Nephron progenitor cell (in vitro differentiated cells): ENCODE results near the gene AMN1.
A peak's percentile ranks its signal among the peaks of the same experiment; 100 is the strongest.

ENCODE experiments used
- DNase-seq: peaks from one replicate; pipeline ENCODE4 v3.0.0; 2021
- H3K27ac Mint-ChIP-seq: 2 replicates; pipeline ENCODE4 v1.8.0; 2021; ENCODE audit warnings: mild to moderate bottlenecking, moderate library complexity, mixed read lengths
- H3K27me3 Mint-ChIP-seq: 2 replicates; pipeline ENCODE4 v1.8.0; 2021; ENCODE audit warnings: mild to moderate bottlenecking, low read depth, mixed read lengths; ENCODE audit not compliant: poor library complexity
- H3K36me3 Mint-ChIP-seq: 2 replicates; pipeline ENCODE4 v1.8.0; 2021; ENCODE audit warnings: low read depth, mixed read lengths
- H3K4me1 Mint-ChIP-seq: 2 replicates; pipeline ENCODE4 v1.8.0; 2021; ENCODE audit warnings: mixed read lengths
- H3K4me3 Mint-ChIP-seq: 2 replicates; pipeline ENCODE4 v1.8.0; 2021; ENCODE audit warnings: mild to moderate bottlenecking, moderate library complexity, mixed read lengths
- H3K9me3 Mint-ChIP-seq: 2 replicates; pipeline ENCODE4 v1.8.0; 2021; ENCODE audit warnings: mild to moderate bottlenecking, moderate library complexity, mixed read lengths
- TF ChIP-seq, protein P1 (sequence below): fragments of 200-600 bp; sonication (generic); IDR thresholded peaks from 2 replicates; pipeline ENCODE4 v1.5.0; 2021; ENCODE audit warnings: antibody characterized with exemption

AMN1 gene

GRCh38 chr12:31658471-31659086 lies 70.2 kb downstream of the AMN1 start:
- H3K4me3 Mint-ChIP-seq, result peak overlapping the region; percentile 97
- TF ChIP-seq, protein P1, sequence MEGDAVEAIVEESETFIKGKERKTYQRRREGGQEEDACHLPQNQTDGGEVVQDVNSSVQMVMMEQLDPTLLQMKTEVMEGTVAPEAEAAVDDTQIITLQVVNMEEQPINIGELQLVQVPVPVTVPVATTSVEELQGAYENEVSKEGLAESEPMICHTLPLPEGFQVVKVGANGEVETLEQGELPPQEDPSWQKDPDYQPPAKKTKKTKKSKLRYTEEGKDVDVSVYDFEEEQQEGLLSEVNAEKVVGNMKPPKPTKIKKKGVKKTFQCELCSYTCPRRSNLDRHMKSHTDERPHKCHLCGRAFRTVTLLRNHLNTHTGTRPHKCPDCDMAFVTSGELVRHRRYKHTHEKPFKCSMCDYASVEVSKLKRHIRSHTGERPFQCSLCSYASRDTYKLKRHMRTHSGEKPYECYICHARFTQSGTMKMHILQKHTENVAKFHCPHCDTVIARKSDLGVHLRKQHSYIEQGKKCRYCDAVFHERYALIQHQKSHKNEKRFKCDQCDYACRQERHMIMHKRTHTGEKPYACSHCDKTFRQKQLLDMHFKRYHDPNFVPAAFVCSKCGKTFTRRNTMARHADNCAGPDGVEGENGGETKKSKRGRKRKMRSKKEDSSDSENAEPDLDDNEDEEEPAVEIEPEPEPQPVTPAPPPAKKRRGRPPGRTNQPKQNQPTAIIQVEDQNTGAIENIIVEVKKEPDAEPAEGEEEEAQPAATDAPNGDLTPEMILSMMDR, result no peak
- no peaks in the 10 kb centered on the region for H3K9me3 Mint-ChIP-seq
- H3K4me1 Mint-ChIP-seq, result peaks cover 36% of the 10 kb centered on the region
- peak overlapping the region; percentile 17 for H3K27ac Mint-ChIP-seq
- H3K36me3 Mint-ChIP-seq, result peaks cover 6% of the 10 kb centered on the region
- DNase-seq, result no peak
- no peaks in the 10 kb centered on the region for H3K27me3 Mint-ChIP-seq

DNA sequence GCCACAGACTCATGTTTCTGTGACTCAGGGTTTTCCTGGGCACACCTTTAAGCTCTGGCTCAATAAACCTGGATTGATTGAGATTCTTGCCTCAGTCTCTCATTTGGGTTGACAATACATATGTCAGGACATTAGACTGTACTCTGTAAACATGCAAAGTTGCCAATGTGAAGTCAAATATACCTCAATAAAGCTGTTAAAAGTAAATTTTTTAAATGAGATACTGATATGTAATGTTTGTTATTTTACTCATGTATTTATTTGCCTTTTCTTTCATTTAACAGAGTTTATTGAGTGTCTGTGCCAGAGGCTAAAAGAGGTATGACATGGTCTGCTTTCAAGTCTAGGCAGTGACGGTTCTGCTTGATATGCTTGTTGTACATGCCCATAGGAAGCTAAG lies 73.0 kb downstream of the AMN1 start:
- TF ChIP-seq, protein P1, result no peak
- DNase-seq, result no peak
- Mint-ChIP-seq H3K9me3 (no peaks in the 10 kb centered on the region), H3K4me1 (peaks cover 54% of the 10 kb centered on the region), H3K36me3 (no peaks in the 10 kb centered on the region), H3K27me3 (no peaks in the 10 kb centered on the region), H3K4me3 (no peak overlapping the region), H3K27ac (peak overlapping the region; percentile 30)

GRCh38 chr12:31655208-31655607 lies 73.6 kb downstream of the AMN1 start:
- Mint-ChIP-seq H3K9me3 (no peaks in the 10 kb centered on the region), H3K4me1 (peaks cover 60% of the 10 kb centered on the region), H3K36me3 (no peaks in the 10 kb centered on the region), H3K27ac (no peak overlapping the region), H3K4me3 (no peak overlapping the region), H3K27me3 (no peaks in the 10 kb centered on the region)
- DNase-seq, result no peak
- TF ChIP-seq, protein P1, result no peak

DNA sequence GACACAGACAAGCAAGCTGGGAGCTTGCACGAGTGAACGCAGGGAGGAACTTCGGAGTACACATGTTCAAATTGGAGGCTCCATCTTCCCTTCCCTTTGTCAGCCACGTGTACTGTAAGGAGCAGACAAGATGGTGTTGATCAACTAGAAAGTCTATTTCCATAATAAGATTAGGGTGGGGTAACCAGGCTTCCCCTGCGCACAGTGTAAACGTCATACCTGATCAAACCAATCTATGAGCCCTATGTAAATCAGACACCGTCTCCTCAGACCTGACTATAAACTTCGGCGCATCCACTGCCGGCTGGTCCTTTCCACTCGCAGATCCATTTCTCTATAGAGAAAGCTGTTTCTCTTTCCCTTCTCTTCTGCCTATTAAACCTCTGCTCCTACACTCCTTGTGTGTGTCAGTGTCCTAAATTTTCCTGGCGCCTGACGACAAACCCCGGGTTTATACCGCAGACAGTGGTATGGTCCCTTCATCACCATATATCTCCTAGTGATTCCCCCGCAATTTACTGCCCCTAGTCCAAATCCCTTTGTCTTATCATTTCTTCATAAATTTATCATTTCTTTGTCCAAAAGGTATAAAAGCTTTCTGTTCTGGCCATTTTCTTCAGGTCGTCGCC lies 76.8 kb downstream of the AMN1 start:
- peaks cover 53% of the 10 kb centered on the region for H3K4me1 Mint-ChIP-seq
- H3K9me3 Mint-ChIP-seq, result no peaks in the 10 kb centered on the region
- TF ChIP-seq, protein P1, result no peak
- no peaks in the 10 kb centered on the region for H3K36me3 Mint-ChIP-seq
- DNase-seq, result no peak
- peaks cover 3% of the 10 kb centered on the region for H3K27me3 Mint-ChIP-seq
- H3K27ac Mint-ChIP-seq, result peak overlapping the region; percentile 75
- H3K4me3 Mint-ChIP-seq, result no peak overlapping the region

DNA sequence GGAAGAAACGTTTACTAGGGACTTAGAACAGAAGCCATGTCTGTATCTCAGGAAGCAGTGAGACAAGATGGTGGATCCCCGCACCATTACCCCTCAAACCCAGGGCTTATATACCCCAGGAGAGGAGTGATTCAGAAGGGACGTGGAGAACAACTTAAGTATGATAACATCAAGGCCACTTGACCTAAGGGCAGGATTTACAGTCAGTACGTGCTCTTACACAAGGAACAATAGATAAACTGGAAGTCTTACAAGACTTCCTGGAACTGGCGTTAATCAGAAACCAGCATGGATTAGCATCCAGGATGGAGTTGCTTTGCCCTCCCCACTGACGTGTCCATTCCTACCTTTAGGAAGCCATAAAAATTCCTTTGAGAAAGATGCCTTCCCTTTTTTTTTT lies 77.9 kb downstream of the AMN1 start:
- TF ChIP-seq, protein P1, result no peak
- peaks cover 3% of the 10 kb centered on the region for H3K27me3 Mint-ChIP-seq
- DNase-seq, result no peak
- peaks cover 58% of the 10 kb centered on the region for H3K4me1 Mint-ChIP-seq
- H3K27ac Mint-ChIP-seq, result no peak overlapping the region
- no peaks in the 10 kb centered on the region for H3K36me3 Mint-ChIP-seq
- no peak overlapping the region for H3K4me3 Mint-ChIP-seq
- H3K9me3 Mint-ChIP-seq, result no peaks in the 10 kb centered on the region

- TF ChIP-seq, protein P1, result no peak
- Mint-ChIP-seq H3K4me1 (peaks cover 49% of the 10 kb centered on the region), H3K27ac (peak overlapping the region; percentile 49), H3K4me3 (no peak overlapping the region), H3K27me3 (peaks cover 3% of the 10 kb centered on the region), H3K9me3 (no peaks in the 10 kb centered on the region), H3K36me3 (no peaks in the 10 kb centered on the region)
- no peak for DNase-seq
These were observed 81.7 kb downstream of the AMN1 start for GRCh38 chr12:31647086-31647491.
